Left lobe of liver (tissue), 2 donors: Measurements from ENCODE around the gene SLX9. TPM values are rescaled to one million over a fixed set of nuclear protein-coding genes. Genes with fewer than 3 reads are reported as not detected.
"Not testable (repeated sequence)": the region's sequence is repeated elsewhere in the genome, so short reads cannot be mapped to it uniquely, and the experiment has no call there.

Experiments used
- ATAC-seq: fragments of 200-7000 bp; cut with Tn5 transposase; one replicate; pipeline ENCODE4 v1.9.1; 2020; ENCODE audit warnings: mild to moderate bottlenecking, moderate library complexity
- DNase-seq: peaks from one replicate; pipeline ENCODE4 v3.0.0-alpha.2; 2020; ENCODE audit warnings: low spot score
- total RNA-seq: library from RNA; stranded (reverse); gene quantifications from one replicate; pipeline ENCODE4 v1.2.1, GENCODE V29; 2021
- donor health status: DM: no; HTN: no; CAD: no; lungs with moderate emphysema.
- donor health status: DM: no; HTN: yes; CAD: no.

The SLX9 gene
- total RNA-seq, 1 donor from 2014 or later, result 19.1 TPM

GRCh38 chr21:45015469-45015860, 75.6 kb downstream of the SLX9 start:
- no peak for ATAC-seq
- DNase-seq, result no peak

- no peak for DNase-seq
- no peak for ATAC-seq
Measured at GRCh38 chr21:45016031-45016405, 76.2 kb downstream of the SLX9 start.

GRCh38 chr21:45016406-45017038, 76.7 kb downstream of the SLX9 start:
- ATAC-seq (no peak), DNase-seq (no peak)

GRCh38 chr21:45017039-45017960, 77.5 kb downstream of the SLX9 start:
- ATAC-seq, result no peak
- DNase-seq, result no peak

- ATAC-seq (no peak), DNase-seq (no peak)
Measured at GRCh38 chr21:45018131-45019075, 78.6 kb downstream of the SLX9 start.

DNA sequence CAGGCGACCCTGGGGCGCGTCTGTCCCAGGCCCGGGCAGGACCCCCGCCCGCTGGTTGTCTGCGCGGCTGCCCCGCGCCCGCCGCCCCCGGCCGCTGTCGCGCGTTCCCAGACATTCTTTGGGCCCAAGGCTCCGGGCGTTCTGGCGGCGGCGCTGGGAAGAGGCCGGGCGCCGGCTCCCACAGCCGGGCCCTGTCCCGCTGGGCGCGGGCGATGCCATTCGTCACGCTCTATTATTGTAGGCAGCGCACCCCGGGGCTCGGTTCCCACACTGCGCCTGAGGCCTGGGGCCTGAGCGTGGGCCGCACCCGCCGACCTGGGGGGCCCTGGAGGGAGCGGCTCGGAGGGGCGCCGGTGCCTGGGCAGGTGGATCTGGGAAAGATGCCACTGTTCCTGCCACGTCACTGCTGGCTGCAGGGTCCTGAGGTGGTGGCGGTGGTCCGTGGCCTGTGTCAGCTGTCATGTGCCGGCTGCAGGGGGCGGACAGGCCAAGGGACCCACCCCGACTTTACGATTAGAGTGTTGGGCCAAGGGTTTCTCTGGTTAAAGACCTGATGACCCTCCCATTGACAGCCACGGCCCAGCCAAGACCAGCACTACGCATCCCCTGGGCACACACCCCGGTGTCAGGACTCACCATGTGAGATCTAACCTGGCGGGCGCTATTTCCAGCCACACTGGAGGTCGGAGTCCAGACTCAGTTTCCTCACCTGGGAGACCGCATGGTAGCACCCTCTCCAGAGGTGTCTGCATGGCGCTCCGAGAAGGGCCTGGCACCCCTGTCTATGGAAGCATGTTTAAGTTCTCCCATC, 79.5 kb downstream of the SLX9 start:
- DNase-seq, result no peak
- peak; percentile 14 for ATAC-seq

GRCh38 chr21:45019887-45020537, 80.2 kb downstream of the SLX9 start:
- ATAC-seq (no peak), DNase-seq (no peak)

- DNase-seq, result no peak
- no peak for ATAC-seq
Measured at GRCh38 chr21:45020629-45021427, 81.0 kb downstream of the SLX9 start.

DNA sequence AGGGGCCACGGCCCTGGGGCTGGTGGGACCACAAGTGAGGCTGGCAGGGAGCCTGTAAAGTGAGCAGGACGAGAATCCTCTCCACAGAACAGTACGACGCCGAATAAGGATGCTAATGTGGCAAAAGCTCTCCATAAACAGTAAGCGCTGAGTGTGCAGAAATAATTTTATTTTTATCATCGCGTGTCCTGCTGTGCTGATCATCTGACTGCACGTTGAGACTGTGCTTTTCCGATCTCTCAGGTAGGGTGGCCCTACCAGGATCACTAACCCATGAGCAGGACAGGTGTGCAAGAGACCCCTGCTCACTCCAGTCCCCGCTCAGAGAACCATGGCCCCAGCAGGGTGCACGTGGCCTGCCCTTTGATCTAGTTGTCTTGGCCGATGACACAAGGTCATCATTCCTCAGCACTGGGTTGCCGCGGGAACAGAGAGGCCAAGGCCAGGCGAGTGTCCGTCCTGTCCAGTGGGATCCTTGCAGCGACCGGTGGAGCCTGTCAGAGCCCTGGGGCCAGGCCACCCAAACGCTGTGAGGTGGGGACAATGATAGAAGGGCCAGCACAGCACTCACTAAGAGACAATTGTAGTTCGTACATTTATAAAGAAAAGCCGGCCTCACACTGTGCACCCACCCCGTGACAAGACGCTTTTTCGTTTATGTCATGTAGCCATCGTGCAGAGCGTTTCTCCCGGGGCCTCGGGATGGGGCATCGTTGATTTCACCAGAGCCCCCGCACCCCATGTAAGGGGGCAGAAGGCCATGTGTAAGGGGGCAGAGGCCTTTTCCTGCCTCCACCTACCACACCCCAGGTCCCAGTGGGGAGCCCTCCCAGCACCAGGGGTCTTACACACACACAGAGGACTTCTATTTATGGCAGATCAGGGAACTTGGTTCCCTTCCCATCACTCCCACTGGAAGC, 81.9 kb downstream of the SLX9 start:
- ATAC-seq, result peak; percentile 12
- no peak for DNase-seq

GRCh38 chr21:45022348-45022675, 82.5 kb downstream of the SLX9 start:
- no peak for DNase-seq

GRCh38 chr21:45022736-45023135, 82.9 kb downstream of the SLX9 start:
- DNase-seq, result no peak
- ATAC-seq, result no peak

More at GRCh38 chr21:45022348-45022675, 82.5 kb downstream of the SLX9 start:
- no peak for ATAC-seq

GRCh38 chr21:45024516-45024915, 84.7 kb downstream of the SLX9 start:
- ATAC-seq, DNase-seq: not testable (repeated sequence)

GRCh38 chr21:45026066-45026745, 86.4 kb downstream of the SLX9 start:
- no peak for ATAC-seq
- peak; percentile 29 for DNase-seq
